ENCODE measurements around the gene MYO5C. TPM values are rescaled to one million over a fixed set of nuclear protein-coding genes. Genes with fewer than 3 reads are reported as not detected.
"Not testable (repeated sequence)": the region's sequence is repeated elsewhere in the genome, so short reads cannot be mapped to it uniquely, and the experiment has no call there.

MYO5C gene
- total RNA-seq, 1 donor from 2014 or later, result 2.2 TPM

DNA sequence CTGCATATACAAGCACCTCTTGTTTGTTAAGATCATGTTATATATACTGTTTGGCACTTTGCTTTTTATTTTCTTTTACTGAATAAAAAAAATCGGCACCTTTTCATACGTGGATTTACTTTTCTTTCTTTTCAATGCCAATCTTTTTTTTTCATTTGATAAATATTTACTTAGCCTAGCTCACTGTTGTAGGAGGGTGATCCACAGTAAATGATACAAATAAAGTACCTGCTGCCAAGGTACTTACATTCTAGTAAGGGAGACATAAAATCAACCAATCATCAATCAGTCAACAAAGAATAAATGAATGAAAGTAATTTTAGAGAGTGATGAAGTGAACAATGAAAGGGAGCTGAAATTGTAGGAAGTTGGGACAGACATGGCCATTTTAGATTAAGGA, 122.7 kb downstream of the MYO5C start:
- DNase-seq (ENCODE audit: low spot score), result no peak

DNA sequence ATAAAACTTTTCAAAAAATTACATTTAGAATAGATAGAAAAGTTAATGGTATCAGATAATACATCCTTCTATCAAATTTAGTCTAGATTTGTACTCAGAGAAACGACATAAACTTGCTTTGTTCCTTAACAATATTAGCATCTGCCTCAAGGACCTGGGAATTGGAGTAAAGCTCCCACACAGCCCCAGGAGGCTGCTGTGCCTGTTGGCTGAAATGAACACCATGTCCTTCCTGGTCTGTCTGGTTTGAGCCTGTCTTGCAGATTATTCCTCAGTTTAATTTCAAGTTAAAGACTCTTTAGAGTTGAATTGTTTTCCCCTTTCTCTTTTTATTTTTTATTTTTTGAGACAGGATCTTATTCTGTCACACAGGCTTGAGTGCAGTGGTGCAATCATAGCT, 123.8 kb downstream of the MYO5C start:
- DNase-seq (ENCODE audit: low spot score), result no peak

DNA sequence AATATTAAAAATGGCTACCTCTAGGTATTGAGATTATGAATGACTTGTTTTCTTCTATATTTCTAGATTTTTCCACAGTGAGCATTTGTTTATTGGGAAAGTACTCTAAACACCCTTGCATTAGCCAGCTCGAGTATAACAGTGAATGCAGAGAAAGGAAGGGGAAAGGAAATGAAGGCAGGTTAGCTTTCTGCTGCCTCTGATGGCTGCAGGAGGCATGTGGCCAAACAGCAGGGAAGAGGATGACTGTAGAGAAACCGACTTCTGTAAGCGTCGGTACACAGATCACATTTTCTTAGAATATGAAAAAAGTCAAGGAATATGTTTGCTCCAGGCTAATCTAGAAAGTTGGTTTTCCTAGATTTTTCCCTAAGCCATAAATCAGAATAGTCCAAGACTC, 124.2 kb downstream of the MYO5C start:
- DNase-seq (ENCODE audit: low spot score), result no peak

DNA sequence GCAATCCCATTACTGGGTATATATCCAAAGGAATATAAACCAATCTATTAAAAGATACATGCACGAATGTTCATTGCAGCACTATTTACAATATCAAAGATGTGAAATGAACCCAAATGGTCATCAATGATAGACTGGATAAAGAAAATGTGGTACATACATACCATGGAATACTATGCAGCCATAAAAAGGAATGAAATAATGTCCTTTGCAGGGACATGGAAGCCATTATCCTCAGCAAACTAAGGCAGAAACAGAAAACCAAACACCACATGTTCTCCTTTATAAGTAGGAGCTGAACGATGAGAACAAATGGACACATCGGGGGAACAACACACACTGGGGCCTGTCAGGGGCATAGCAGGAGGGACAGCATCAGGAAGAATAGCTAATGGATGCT, 125.4 kb downstream of the MYO5C start:
- not testable (repeated sequence) for DNase-seq (ENCODE audit: low spot score)

DNA sequence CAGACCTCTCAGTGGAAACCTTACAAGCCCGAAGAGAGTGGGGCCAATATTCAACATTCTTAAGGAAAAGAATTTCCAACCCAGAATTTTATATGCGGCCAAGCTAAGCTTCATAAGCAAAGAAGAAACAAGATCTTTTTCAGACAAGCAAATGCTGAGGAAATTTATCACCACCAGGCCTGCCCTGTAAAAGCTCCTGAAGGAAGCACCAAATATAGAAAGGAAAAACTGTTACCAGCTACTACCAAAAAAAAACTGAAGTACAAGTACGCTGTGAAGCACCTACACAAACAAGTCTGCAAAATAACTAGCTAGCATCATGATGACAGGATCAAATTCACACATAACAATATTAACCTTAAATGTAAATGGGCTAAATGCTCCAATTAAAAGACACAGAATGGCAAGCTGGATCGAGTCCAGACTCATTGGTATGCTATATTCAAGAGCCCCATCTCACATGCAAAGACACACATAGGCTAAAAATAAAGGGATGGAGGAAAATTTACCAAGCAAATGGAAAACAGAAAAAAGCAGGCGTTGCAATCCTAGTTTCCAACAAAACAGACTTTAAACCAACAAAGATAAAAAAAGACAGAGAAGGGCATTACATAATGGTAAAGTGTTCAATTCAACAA, 130.0 kb downstream of the MYO5C start:
- not testable (repeated sequence) for DNase-seq (ENCODE audit: low spot score)

DNA sequence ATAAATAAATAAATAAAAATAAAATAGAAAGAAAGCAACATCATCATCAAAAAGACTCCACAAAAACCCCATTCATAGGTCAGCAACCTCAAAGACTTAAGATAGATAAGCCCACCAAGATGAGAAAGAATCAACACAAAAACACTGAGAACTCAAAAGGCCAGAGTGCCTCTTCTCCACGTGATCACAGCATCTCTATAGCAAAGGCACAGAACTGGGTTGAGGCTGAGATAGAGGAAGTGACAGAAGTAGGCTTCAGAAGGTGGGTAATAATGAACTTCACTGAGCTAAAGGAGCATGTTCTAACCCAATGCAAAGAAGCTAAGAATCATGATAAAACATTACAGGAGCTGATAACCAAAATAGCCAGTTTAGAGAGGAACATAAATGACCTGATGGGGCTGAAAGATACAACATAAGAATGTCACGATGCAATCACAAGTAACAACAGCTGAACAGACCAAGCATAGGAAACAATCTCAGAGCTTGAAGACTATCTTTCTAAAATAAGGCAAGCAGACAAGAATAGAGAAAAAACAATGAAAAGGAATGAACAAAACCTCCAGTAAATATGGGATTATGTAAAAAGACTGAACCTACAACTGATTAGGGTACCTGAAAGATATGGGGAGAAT, 130.9 kb downstream of the MYO5C start:
- DNase-seq (ENCODE audit: low spot score), result no peak

DNA sequence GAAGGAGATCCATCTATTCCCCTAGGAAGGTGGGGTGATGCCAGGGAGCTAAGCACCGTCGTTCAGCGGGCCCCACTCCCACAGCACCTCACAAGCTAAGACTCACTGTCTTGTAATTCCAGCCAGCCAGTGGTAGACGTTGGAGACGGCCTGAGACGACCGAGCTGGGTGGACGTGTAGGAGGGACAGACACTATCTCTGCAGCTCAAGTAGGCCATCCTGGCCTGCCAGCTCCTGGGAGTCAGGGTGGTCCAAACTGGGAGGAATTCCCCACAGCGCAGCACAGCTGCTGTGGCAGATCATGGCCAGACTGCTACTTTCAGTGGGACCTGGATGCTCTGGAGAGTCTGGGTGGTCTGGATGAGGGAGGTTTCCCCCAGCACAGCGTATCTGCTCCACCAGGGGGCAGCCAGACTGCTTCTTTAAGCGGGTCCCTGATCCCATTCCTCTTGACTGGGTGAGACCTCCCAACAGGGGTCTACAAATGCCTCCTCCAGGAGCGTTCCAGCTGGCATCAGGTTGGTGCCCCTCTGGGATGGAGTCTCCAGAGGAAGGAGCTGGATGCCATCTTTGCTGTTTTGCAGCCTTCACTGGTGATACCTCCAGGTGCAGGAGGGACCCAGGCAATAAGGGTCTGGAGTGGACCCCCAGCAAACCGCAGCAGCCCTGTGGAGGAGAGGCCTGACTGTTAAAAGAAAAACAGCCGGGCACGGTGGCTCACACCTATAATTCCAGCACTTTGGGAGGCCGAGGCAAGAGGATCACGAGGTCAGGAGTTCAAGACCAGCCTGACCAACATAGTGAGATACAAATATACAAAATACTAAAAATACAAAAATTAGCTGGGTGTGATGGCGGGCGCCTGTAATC, 132.0 kb downstream of the MYO5C start:
- no peak for DNase-seq (ENCODE audit: low spot score)

DNA sequence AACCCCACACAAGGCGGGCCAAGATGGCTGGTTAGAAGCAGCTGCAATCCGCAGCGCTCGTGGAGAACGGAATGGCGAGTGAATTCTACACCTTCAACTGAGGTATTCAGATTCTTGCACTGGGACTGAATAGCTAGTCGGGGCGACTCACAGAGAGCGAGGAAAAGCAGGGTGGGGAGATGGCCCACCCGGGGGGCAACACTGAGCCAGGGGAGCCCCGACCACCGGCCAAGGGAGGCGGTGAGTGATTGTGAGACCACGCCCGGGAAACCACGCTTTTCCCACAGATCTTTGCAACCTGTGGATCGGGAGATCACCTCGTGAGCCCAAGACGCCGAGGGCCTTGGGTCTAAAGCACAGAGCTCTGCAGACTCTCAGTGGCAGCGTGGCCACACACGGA, 132.7 kb downstream of the MYO5C start:
- DNase-seq (ENCODE audit: low spot score), result no peak

DNA sequence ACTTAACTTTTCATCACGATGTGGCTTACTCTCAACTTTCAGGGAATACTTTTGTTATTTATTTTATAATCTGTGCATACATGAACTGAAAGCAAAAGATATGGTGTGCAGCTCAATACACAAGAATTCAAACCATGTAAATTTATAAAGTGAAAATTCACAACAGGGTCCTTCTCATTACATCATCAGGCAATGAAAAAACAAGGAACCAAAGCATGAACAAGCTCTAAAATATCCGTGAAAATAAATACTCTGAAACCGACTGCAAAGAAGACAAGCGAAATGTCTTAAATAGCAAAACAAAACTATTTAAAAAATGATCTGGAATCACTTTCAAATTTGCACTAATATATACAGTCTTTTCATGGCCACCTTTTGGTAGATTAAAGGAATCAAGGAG, 133.3 kb downstream of the MYO5C start:
- DNase-seq (ENCODE audit: low spot score), result no peak

DNA sequence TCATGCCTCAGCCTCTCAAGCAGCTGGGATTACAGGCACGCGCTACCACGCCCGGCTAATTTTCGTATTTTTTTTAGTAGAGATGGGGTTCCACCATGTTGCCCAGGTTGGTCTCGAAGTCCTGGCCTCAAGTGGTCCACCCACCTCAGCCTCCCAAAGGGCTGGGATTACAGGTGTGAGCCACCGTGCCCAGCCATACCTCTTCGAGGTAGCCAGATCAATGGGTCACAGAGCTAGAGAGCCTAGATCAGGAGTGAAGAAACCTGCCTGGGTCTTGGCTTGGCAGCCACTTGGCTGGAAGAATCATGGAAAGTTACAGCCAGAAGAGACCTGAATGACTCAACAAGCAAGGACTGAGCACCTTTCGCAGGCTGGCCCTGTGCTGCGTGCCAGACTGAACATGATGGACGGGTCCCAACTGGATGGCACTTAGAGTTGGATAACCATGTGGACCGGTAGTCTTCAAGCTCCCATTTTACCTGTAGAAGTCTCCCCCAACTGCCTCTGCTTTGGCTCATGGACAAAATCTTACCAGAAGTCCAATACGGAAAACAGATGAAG, 134.1 kb downstream of the MYO5C start:
- no peak for DNase-seq (ENCODE audit: low spot score)

DNA sequence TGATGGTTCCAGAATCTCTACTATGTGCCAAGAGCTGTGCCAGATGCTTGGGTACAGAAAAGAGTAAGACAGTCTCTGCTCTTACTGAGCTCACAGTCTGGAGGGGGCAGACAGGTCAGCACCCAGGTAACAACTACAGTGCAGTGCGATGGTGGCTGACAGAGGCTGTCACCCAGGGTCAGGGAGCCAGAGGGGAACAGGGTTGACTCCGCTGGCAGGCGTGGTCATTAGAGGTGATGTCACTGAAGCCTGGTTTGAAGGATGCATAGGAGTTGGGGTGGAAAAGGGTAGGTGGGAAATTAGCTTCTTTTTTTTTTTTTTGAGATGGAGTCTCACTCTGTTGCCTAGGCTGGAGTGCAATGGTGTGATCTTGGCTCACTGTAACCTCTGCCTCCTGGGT, 136.0 kb downstream of the MYO5C start:
- no peak for DNase-seq (ENCODE audit: low spot score)

DNA sequence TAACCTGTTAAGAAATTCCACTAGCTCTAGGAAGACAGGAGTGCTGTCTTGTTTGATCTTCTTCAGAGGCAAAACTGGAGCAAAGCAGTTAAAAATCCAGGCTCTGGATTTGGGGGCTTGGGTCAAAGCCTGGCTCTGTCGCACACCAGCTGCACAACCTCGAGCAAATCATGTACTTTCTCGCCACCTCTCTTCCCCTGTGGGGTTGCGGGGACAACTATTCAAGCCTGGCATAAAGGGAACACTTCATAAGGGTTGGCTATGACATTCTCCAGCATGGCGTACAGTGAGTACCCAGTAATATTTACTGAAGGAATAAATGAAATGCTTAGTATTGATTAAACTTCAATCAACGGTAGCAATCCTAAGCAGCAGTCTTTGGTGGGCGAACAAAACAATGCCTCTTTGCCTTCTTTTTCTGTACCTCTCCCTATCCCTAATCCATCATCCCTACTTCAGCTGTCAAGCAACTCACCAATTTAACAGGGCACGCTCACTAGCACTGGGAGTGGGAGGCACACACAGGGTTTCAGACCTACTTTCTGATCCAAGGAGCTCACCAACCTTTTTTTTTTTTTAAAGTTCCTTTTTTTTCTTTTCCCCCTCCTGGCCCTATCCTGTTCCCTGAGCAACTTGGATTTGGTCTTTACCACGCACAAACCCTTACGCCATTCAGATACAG, 137.4 kb downstream of the MYO5C start:
- DNase-seq (ENCODE audit: low spot score), result no peak

DNA sequence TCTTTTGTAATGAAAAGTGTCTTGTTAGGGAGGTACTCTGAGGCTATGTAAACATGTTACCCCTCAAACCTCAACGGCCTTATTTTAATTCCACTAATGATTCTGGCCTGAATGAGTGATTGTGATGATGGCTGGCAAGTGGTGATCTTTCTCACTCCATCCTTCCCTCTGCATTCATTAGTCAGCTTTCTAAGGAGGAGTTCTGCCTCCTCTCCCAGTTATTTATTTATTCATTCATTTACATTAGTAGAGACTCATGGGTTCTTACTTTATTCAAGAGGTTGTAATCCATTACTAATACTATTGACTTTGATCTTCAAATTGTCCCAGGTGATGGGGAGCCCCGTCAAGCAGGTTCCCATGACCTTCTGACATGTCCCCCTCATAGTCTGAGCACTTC, 139.7 kb downstream of the MYO5C start:
- no peak for DNase-seq (ENCODE audit: low spot score)

DNA sequence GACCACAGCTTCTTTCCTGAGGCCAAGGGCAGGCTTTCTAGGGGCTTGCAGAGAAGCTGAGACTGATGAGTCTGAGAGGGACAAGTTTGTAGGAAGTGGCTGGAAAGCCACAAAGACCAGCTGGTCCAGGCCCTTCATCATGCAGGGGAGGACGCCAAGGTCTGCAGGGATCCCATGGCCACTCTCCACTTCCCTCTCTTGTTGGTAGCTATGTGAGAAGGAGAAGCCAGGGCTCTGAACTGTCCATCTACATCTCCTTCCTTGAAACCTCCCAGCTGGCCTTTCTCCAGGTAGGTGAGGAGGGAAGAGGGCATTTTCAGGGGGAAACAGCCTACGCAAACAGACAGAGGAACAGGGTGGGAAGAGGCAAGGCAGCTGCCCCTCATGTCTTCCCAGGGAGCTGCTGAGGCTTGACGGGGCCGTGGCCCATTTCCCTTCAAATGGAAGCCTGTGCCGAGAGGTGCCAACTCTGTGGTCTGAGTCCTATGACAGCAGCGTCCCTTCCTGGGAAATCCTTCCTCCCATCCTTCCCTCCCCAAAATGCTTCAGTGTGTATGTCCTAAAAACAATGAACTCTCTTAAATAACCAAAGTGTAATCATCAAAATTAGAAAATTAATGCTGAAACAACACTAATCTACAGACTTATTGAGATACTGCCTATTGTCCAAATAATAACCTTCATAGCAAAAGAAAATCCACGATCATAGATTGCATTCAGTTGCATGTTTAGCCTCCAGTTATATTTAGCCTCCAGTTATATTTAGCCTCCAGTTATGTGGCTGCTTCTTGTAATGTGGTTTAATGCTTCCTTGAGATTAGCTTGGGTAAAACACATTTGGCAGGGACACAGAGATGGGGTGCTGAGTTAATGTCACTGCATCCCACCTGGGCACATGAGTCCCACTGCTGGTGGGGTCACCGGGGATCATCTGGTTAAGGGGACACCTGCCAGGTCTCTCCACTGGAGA, 140.4 kb downstream of the MYO5C start:
- DNase-seq (ENCODE audit: low spot score), result no peak

DNA sequence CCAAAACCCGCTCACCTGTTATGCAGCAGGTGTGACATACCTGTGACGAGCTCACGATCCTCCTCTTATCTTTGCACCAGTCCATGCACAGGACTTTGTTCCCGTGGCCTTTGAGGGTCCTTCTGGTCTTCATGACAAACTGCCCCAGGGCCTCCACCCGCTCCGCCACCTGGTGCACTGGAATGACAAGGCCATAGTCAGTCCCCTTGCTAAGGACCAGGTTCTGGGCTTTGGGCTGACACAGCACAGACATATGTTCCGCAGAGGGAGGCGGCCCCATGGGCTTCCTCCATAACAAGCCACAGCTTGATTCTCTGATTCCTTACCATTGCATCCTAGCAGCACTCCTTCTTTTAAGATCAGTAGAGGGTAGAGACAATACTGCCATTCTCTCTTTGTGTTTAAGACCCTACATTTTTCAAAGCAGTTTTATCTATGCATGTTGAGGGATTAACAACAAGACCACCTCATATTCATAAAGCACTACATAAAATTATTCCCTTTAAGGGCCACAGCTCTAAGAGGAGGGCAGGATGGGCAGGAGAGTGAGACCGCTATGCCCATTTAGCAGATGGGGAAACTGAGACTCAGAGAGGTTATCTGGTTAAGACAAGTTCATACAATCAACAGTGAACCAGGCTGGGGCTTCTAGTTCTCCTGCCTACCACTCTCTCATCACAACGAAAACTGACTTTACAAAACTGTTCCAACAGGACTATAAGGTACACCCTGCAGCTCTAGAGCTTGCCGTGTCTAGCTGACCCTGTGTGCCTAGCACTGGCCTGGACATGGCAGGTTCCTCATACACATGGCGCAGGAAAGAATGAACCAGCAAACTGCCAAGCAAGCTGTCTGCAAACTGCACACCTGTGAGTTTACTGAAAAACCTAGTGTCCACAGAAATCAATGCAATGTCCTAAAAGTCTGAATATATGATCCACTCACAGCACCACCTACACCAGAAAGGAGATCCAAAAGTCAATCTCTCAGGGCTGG, 141.4 kb downstream of the MYO5C start:
- DNase-seq (ENCODE audit: low spot score), result no peak

DNA sequence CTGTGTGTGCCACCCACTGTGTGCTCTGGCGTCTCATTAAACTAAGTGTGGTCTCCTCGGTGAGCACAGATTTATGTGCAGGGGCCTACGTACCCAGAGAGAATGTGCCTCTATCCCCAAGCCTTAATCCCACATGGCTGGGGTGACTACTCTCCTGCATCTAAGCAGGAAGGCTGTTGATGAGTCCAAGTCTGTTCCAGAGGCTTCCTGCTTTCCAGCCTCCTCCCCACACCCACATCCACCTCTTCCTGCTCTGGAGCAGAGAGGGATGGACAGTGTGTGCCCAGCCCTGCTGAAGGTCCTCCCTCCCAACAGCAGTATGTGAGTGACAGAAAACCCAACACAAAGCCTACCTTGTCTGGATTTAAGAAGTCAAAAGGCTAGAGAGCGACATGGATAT, 144.3 kb downstream of the MYO5C start:
- no peak for DNase-seq (ENCODE audit: low spot score)

DNA sequence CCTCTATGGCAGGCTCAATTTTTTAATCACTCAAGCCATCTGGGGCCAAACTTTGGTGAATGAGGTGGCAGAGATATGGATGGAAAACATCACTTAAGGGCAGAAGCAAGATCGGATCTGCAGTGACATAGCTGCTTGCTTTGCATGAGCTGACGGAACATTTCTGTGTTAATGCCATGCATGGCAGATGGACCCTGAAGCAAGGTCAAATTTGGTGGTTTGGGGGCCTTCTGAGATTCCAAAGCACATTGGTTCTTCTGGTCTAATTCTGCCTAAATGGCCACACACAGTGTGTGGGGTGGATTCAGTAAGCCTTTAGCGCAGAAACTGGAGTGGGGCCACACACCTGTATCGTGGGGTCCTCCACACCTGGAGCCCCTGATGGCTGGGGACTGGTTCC, 144.7 kb downstream of the MYO5C start:
- DNase-seq (ENCODE audit: low spot score), result no peak

DNA sequence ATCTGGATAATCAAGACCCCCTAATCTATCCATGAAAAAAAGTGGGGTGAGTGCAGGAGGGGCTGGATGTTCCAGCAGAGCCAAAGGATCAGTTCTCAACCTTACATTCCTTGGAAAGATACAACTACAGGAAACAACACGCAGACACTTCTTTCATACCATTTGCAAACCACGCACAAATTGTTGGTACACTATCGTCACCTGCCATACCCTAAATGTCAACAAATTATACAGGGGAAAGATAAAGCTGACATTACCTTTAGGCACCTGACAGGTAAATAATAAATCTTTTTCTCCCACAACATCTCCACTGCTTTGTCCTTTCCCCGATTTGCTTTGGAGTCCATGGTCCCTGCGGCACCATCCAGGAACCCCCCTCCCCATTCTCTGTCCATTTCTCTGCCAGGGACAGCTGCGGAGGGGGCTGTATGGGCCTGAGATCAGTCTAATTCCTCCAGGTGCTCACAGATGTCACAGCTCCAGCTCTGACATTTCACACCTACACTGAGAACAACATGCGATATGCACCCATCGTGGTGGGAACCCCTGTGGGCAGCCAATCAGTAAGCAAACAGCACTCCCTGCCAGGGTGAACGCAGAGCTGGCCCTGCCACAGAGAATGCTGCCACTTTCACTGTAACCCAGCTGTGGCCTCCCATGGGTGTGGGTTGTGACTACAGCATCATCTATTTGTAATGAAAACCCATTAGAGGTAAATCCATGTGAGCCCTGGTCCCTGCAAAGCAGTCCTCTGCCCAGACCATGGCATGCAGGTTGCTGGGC, 145.4 kb downstream of the MYO5C start:
- no peak for DNase-seq (ENCODE audit: low spot score)

DNA sequence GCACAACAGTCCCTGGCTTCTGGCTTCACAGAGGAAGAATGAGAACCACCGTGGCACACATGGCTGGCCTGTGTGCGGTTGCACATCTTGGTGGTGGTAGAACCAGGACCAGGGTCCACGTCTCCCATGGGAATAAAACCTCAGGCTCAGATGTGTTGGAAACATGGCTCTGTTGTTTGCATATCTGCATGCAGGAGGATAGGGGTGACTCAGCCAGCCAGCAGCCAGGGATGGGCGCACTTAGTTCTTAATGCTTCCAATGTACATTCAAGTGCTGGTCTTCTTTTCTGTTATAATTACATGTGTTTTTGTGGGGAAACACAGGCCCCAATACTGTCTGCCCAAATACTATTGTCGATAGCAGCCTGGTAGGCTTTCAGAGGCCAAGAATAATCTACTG, 147.2 kb downstream of the MYO5C start:
- no peak for DNase-seq (ENCODE audit: low spot score)
